Stimulated activated CD8-positive, alpha-beta memory T cell treated with anti-CD3 and anti-CD28 coated beads, Interleukin-4, amount 100 ng/mL, for 24 hours (primary cell): ENCODE measurements around the gene CSTPP1.
"Not testable (repeated sequence)": the region's sequence is repeated elsewhere in the genome, so short reads cannot be mapped to it uniquely, and the experiment has no call there.

Experiments
- DNase-seq: peaks from one replicate; pipeline ENCODE4 v3.0.0-alpha.2; 2020; ENCODE audit warnings: low read depth

CSTPP1 gene

DNA sequence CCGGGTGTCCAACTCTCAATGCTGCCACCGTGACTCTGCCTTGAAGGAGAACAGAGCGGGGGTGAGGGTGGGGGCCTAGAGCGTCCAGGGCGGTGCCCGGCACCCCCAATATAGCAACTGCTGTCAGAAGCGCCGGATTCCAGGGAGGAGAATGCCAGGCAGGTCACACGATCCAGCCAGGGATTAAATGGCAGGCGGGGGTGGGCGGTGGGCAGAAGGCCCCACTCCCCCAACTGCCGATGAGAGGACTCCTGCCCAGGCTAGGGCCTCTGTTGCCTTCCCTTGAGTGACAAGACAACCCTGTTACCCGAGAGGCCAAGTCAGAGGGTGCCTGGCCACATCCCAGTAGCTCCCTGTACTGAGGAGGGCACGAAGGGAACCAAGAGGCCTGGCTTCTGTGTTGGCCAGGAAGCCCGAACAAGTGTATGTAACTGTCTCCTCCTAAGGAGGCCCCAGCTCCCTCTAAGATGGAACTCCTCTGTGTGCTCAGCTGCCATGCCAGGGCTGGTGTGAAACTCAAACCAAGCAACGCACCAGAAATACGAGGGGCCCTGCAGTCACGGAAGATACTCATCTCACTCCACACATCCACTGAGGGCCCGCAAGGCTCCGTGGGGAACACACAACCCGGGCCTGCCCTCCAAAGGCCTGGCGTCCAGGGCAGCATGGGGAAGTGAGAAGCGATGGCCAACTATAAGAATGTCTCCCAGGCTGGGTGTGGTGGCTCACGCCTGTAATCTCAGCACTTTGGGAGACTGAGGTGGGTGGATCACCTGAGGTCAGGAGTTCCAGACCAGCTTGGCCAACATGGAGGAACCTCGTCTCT lies 246.7 kb downstream of the CSTPP1 start:
- DNase-seq = no peak

DNA sequence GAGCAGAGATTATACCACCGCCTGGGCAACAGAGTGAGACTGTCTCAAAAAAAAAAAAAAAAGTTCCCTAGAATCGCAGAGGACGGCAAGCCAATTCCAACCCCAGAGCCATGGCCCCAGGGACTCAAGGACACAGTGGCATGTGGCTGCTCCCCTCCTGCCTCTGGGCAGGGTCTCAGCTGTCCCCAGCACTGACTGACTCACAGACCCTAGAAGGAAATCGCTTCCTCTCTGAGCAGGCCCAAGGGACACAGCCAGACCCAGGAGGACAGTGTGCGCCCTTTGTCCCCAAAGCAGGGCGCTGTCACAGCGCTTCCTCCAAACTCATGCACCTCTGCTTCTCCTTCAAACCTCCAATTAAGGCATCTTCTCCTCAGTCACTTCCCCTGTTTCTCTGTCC lies 247.4 kb downstream of the CSTPP1 start:
- no peak for DNase-seq

DNA sequence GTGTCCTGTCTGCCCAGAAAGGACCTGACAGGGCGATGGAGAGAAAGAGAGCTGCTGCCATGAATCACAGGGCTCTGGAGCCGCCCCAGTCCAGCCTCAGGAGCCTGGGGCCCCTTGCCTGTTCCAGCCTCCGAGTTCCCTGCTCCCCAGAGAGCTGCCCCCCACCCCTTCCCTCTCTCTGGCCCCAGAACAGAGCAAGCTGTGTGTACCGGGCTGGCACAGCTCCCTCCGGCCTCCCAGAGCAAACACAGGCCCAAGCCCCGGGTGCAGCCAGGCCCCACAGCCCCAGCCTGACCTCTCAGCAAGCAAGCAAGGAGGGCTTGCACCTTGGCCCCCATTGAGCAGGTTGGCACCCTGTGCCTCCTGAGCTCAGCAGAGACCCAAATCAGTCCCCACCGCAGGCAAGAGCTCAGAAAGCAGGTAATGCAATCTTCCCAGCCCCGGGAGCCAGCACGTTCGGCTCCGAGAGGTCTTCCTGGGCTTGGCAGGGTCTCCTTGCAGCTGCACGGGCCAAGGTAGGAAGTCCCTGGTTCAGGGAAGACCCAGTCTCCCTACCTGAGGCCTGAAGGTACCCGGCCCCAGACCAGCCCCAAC lies 248.2 kb downstream of the CSTPP1 start:
- no peak for DNase-seq

DNA sequence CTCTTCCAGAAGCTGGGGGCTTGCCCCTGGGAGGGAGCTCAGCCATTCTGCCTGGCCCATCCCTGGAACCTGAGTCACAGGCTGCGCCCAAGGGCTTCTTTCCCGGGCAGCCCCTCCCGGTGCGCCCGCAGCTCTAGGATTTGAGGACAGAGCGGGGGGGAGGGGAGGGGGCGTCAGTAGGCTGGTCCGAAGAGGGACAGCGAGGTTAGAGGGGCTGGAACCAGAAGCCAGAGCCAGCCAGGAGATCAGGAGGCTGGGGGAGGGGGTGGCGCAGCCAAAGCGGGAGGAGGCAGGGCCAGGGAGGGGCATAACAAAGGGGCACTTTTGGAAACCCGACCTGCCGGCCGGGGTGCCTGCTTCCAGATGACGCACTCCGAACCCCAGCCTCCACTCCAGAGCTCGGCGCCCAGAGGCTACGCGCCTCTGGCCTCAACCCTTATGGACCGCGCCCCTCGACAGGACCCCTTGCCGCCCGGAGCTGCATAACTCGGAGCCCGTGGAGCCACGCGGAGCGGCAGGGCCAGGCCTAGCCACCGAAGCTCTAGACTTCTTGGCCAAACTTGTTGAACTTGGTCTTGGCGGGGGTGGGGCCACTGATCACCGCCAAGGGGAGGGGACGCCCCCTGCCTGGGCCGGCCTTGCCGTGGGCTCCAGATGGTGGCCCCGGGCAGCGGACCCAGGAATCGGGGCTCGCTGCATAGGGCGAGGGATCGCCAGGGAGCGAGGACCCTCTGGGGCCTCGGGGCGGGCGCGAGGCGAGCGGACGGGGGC lies 248.9 kb downstream of the CSTPP1 start:
- DNase-seq = no peak

DNA sequence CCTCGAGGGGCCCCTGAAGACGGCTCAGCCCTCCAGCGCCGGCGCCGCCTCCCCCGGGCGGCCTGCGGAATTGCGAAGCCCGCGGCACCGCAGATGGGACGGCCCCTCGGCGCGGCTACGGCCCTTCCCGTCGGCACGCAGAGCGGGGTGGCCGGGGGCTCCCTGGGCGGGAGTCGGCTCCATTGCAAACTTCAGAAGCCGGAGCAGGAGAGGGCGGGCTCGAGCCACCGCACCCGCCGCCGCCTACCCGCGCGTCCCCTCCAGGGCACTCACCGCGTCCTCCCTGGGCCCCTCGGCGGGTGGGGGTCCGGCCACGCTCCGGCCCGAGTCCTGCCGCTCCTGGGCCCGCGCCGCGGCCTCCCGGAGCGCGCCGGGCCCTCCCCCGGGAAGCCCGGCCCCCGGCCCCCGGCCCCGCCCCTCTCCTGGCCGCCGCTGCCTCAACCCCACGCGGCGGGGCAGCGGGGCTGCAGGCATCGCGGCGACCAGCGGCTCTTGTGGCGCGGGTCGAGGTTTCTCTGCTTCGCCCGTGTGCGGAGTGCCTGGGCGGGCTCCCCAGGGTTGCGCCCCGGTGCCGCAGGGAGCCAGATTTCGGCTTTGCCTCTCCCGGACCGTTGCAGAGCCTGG lies 249.6 kb downstream of the CSTPP1 start, which contains the start of gene PACSIN3:
Gene PACSIN3, minus strand, starts transcription at position 359 of the 624 bp plus-strand sequence. CDS start 3,707 bp downstream, outside the sequence.
- DNase-seq = no peak

DNA sequence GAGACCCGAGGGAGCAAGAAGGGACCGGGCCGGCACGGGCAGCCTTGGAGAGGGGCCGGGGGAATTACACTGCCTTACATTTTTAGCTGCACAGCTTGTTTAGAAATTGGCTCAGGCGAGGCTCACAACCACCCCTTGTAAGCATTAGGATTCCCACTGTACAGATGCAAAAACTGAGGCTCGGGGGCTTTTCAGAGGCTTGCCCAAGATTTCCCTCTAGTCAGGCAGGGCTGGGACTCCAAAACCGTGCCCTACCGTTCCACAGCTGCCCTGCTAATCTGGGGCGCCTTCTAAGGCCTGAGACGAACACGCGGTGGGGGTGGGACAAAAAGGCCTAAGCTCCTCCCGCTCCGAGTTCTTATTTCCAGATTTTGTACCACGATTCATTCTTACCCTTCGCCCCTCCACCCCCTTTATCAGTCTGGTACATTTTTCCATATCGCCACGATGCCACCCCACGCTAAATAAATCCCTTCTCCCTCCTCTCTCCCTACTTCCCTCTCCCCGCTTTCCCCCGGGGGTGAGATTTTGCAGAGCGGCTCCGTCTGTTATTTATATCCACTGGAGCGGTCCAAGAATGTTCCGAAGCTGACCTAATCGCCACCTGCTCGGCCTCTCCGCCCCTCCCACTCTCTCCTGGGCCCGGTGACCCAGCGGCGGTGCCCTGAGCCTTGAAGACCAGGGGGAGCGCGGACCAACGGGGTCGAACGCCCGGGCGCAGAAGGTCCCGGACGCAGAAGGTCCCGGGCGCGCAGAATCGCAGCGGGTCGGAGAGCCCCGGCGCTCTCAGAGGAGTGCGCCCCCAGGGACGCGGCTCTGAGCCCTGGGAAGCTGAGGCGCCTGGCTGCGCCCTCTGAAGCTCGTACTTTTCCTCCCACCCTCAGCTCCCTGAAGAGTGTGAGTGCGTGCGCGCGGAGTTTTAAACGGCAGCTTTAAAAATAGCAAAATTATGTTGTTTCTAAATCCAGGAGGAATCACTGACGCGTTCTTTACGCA lies 250.4 kb downstream of the CSTPP1 start:
- DNase-seq = no peak

DNA sequence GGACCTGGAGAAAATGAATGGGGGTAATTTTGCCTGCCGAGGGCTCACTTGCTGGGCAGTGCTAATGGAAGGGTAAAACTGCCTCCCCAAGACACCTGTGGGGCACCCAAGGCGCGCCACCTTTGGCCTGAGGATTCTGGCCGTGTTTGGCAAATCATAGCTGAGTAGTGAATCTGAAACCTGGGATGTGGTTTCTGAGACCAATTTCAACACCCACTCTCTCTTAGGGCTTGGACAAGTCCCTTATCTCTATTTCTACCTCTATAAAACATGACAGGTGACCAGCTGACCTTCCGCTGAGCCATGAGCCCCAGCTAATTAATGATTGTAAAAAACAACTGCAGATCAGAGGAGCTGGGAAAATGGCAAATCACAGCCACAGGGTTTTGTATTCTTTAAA lies 251.2 kb downstream of the CSTPP1 start:
- DNase-seq = no peak

DNA sequence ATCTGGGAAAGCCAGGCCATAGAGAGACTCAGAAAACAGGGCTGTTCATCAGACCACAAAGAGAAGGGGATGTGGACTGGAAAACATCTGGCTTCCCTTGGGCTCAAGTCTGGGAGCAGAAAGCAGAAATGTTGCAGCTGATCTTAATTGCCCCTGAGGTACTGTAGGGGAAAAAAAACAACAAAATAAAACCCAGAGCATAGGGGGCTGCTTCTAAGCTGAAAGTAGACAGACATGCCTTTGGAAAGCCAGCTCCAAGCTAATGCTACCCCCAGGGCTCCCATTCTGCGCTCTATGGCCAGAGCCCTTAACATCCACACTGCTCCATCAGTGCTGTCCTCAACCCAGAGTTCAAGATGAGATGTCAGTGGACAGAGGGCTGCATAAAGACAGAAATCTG lies 251.7 kb downstream of the CSTPP1 start:
- no peak for DNase-seq

DNA sequence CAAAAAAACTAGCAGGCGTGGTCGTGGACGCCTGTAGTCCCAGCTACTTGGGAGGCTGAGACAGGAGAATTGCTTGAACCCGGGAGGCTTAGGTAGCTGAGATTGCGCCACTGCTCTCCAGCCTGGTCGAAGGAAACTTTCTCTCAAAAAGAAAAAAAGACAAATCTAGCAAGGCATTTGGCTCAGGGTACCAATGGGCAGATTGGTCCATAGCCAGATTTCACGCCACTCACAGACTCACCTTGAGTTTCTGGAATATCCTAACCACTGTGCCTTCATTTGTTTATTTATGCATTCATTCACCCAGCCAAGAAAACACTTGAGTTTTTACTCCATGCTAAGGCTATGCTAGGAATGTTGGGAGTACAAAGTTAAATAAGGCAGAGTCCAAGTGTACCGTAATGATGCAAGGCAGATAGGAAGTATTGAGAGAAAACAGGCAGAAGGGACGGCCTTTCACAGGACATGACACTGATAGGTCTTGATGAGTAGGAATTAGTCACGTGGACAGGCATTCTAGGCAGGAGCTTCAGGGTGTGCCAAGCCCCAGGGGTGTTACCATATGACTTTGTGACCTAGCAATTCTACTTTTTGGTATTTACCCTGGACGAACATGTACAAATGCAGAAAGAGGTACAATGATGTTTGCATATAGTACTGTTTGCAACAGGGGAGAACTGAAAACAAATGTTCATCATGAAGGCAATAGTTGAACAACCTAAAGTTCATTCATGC lies 252.7 kb downstream of the CSTPP1 start:
- no peak for DNase-seq

DNA sequence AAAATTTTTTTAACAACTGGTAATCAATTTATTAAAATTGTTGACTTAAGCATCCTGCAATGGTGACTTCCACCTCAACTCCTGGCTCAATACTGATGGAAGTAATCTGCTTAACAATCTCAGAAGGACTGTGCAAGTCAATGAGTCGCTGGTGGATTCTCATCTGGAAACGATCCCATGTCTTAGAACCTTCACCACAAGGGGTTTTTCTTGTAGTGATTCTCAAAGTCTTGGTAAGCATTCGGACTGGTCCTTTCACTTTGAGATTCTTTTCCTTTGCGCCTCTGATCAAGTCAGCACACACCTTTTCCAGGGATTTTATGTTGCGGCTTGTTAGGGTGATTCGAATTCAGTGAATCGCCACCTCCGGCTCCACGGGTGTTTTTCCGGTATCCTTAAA lies 254.6 kb downstream of the CSTPP1 start:
- DNase-seq = not testable (repeated sequence)

DNA sequence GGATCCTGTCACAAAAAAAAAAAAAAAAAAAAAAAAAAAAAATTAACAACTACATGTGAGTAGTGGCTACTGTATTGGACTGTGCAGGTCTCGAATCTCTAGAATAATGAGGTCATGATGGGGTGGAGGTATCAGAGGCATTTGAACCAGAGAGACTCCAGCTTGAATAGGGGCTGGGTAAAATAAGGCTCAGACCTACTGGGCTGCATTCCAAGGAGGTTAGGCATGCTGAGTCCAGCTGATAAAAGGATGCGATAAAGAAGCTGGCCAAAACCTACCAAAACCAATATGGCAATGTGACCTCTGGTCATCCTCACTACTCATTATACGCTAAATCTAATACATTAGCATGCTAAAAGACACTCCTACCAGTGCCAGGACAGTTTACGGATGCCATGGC lies 255.6 kb downstream of the CSTPP1 start:
- DNase-seq = no peak

DNA sequence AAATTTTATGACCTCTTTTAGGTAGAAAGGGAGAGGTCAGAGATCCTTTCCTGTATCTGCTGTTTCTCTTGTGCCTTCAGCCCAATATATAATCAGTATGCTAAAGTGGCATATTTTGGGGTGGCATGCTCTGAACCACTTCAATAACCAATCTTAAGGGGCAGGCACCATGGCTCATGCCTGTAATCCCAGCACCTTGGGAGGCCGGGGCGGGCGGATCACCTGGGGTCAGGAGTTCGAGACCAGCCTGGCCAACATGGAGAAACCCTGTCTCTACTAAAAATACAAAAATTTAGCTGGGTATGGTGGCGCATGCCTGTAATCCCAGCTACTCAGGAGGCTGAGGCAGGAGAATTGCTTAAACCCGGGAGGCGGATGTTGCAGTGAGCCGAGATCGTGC lies 261.6 kb downstream of the CSTPP1 start:
- not testable (repeated sequence) for DNase-seq

DNA sequence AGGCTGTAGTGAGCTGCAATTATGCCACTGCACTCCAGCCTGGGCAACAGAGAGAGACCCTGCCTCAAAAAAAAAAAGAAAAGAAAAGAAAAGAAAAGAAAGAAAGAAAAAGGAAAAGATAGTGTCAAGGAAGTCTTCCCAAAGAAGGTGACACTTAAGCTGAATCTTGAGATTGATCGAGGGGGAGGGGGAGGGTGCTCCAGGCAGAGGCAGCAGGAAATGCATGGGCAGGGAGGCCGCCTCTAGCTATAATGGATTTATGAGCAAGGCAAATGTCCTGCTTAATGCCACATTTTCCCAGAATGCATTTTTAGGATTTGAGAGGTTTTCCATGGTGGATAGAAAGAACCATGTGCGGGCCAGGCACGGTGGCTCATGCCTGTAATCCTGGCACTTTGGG lies 264.5 kb downstream of the CSTPP1 start:
- DNase-seq = no peak

DNA sequence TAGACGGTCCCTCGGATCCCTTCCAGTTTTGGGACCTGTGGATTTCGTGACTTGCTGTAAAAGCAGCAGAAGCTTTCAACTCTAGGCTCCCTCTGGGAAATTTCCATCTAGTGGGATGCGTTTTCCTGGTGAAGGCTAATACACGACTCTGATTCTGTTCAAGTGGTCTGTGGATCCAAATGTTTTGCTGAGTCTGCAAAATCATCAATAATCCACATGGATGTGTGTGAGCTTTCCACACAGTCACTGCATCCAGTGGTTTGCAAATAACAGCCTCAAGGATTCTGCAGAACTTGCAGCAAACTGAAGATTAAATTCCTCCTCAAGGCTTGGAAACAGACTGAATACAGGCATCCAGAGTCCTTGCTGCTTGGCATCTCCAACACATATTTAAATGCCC lies 266.0 kb downstream of the CSTPP1 start:
- DNase-seq = no peak

DNA sequence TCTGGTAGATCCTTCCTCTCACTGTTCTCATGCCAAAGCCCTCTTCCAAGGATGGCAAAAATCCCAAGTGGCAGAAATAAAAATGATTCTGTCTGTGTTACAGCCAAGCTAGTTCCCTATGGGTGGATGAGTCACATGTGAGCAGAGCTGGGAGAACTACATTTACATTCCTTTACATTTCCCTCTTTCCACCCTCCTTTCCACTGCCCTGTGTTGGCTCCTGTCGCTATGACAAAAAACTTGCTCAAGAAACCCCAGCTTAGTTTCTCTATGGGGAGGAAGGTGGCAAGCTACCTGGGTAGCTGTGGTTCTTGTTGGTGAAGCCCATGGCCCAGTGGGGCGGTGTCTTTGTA lies 268.1 kb downstream of the CSTPP1 start:
- DNase-seq = no peak

DNA sequence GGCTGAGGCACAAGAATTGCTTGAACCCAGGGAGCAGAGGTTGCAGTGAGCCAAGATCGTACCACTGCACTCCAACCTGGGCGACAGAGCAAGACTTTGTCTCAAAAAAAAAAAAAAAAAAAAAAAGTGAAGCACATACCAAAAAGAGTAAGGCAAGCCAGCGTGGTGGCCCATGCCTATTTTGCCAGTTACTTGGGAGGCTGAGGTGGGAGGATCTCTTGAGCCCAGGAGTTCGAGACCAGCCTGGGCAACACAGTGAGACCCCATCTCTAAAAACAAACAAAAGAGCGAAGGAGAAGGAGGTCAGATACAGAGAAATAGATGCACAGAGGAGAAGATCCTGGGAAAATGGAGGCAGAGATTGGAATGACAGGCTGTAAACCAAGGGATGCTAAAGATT lies 270.0 kb downstream of the CSTPP1 start:
- DNase-seq = not testable (repeated sequence)

DNA sequence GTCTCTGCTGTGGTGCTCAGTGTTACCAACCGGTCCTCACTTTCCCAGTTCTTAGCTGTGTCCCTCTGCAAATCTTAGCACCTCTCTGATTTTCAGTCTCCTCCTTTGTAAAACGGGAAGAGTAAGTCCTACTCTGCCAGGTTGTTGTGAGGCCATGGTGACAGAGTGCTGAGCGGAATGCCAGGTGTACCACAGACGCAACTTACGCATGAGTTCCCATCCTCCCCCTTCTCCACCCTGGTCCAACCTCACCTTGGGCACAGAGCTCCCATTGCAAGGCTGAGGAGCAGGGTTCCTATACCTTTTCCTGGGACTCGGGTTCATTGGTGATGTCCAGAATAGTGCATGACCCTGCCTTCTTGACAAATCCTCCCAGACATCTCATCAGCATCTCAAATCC lies 270.9 kb downstream of the CSTPP1 start:
- no peak for DNase-seq

DNA sequence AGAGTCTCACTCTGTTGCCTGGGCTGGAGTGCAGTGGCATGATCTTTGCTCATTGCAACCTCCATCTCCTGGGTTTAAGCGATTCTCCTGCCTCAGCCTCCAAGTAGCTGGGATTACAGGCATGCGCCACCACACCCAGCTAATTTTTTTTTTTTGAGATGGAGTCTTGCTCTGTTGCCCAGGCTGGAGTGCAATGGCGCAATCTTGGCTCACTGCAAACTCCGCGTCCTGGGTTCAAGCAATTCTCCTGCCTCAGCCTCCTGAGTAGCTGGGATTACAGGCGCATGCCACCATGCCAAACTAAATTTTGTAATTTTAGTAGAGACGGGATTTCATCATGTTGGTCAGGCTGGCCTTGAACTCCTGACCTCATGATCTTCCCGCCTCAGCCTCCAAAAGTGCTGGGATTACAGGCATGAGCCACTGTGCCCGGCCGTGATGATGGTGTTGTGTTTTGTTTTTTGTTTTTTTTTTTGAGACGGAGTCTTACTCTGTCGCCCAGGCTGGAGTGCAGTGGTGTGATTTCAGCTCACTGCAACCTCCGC lies 271.5 kb downstream of the CSTPP1 start:
- not testable (repeated sequence) for DNase-seq

DNA sequence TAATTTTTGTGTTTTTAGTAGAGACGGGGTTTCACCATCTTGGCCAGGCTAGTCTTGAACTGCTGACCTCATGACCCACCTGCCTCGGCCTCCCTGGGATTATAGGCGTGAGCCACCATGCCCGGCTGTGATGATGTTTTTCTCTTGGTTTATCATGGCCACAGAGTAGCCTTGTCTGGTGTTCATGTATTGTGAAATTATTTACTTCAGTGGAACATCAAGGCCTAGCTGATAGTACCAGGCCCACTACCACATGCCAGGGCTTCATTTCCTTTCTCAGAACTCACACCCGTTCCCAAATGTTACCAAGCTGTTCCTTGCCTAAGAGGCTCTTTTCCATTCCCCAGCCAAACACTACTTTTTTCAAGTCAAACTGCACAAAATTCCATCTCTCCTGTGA lies 272.1 kb downstream of the CSTPP1 start:
- no peak for DNase-seq
